Measurements from ENCODE around the gene TAF6L.
"Not testable (repeated sequence)": the region's sequence is repeated elsewhere in the genome, so short reads cannot be mapped to it uniquely, and the experiment has no call there.

DNA sequence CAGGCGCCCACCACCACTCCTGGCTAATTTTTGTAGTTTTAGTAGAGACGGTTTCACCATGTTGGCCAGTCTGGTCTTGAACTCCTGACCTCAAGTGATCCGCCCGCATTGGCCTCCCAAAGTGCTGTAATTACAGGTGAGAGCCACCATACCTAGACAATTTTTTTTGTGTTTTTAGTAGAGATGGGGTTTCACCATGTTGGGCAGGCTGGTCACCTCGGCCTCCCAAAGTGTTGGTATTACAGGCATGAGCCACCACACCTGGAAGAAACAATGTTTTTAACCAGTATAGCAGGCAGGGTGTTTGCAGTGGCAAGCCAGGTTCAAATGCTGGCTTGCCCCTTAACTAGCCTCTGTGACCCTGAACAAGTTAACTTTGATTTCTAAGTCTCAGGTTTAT is 21.3 kb upstream of the TAF6L start:
- TF ChIP-seq, protein P1, sequence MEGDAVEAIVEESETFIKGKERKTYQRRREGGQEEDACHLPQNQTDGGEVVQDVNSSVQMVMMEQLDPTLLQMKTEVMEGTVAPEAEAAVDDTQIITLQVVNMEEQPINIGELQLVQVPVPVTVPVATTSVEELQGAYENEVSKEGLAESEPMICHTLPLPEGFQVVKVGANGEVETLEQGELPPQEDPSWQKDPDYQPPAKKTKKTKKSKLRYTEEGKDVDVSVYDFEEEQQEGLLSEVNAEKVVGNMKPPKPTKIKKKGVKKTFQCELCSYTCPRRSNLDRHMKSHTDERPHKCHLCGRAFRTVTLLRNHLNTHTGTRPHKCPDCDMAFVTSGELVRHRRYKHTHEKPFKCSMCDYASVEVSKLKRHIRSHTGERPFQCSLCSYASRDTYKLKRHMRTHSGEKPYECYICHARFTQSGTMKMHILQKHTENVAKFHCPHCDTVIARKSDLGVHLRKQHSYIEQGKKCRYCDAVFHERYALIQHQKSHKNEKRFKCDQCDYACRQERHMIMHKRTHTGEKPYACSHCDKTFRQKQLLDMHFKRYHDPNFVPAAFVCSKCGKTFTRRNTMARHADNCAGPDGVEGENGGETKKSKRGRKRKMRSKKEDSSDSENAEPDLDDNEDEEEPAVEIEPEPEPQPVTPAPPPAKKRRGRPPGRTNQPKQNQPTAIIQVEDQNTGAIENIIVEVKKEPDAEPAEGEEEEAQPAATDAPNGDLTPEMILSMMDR (IDR thresholded peaks at IDR 0.05) = not testable (repeated sequence)
- TF ChIP-seq POLR2A (IDR thresholded peaks at IDR 0.05) = not testable (repeated sequence)
